Trophoblast cell (in vitro differentiated cells and primary cell): ENCODE results near the gene AFAP1L1.

Experiments
- DNase-seq, 2 donors: peaks; one replicate each; pipeline ENCODE4 v3.0.0-alpha.2; 2016
- H2AFZ ChIP-seq: 2 replicates; pipeline ENCODE4 v1.6.1; 2013; ENCODE audit warnings: low read length, moderate library complexity, mild to moderate bottlenecking; ENCODE audit not compliant: insufficient read depth, poor library complexity
- H2AK5ac ChIP-seq: 2 replicates; pipeline ENCODE4 v1.6.1; 2013; ENCODE audit warnings: mild to moderate bottlenecking, low read length
- H2BK120ac ChIP-seq: 2 replicates; pipeline ENCODE4 v1.6.1; 2013; ENCODE audit warnings: low read length, mild to moderate bottlenecking, moderate library complexity; ENCODE audit not compliant: insufficient read depth, poor library complexity
- H2BK12ac ChIP-seq: 2 replicates; pipeline ENCODE4 v1.6.1; 2013; ENCODE audit warnings: mild to moderate bottlenecking, low read length, moderate library complexity
- H2BK5ac ChIP-seq: 2 replicates; pipeline ENCODE4 v1.6.1; 2013; ENCODE audit warnings: low read length, low read depth, moderate library complexity, mild to moderate bottlenecking; ENCODE audit not compliant: poor library complexity
- H3K14ac ChIP-seq: 2 replicates; pipeline ENCODE4 v1.6.1; 2013; ENCODE audit warnings: mild to moderate bottlenecking, low read length
- H3K18ac ChIP-seq: 2 replicates; pipeline ENCODE4 v1.6.1; 2013; ENCODE audit warnings: mild to moderate bottlenecking, low read length
- H3K23ac ChIP-seq: 2 replicates; pipeline ENCODE4 v1.6.1; 2013; ENCODE audit warnings: low read length
- H3K27ac ChIP-seq: 2 replicates; pipeline ENCODE4 v1.5.1; 2013; ENCODE audit warnings: low read depth, mild to moderate bottlenecking, inconsistent platforms, low read length, moderate library complexity
- H3K27me3 ChIP-seq: 2 replicates; pipeline ENCODE4 v1.6.1; 2013; ENCODE audit warnings: inconsistent platforms, mild to moderate bottlenecking, low read length, moderate library complexity; ENCODE audit not compliant: insufficient read depth
- H3K36me3 ChIP-seq, 2 experiments: 1 replicate in 1 of 2; 2 replicates in 1 of 2; pipeline ENCODE4 v1.6.1; 2013; ENCODE audit warnings: low read length in 2 of 2, mild to moderate bottlenecking in 2 of 2, moderate library complexity in 1 of 2; ENCODE audit not compliant: insufficient read depth in 2 of 2, control insufficient read depth in 1 of 2
- H3K4ac ChIP-seq: 2 replicates; pipeline ENCODE4 v1.6.1; 2013; ENCODE audit warnings: low read depth, mild to moderate bottlenecking, low read length, moderate library complexity
- H3K4me1 ChIP-seq, 2 experiments: 1 replicate in 1 of 2; 2 replicates in 1 of 2; pipeline ENCODE4 v1.6.1; 2013; ENCODE audit warnings: low read length in 2 of 2, mild to moderate bottlenecking in 2 of 2, moderate library complexity in 1 of 2; ENCODE audit not compliant: insufficient read depth in 2 of 2, control insufficient read depth in 1 of 2
- H3K4me2 ChIP-seq: 2 replicates; pipeline ENCODE4 v1.6.1; 2013; ENCODE audit warnings: inconsistent platforms, mild to moderate bottlenecking, low read length, moderate library complexity
- H3K4me3 ChIP-seq: 2 replicates; pipeline ENCODE4 v1.5.1; 2013; ENCODE audit warnings: mild to moderate bottlenecking, low read depth, low read length, inconsistent platforms
- H3K79me1 ChIP-seq: one replicate; pipeline ENCODE4 v1.6.1; 2013; ENCODE audit warnings: low read length
- H3K79me2 ChIP-seq: 2 replicates; pipeline ENCODE4 v1.6.1; 2013; ENCODE audit warnings: low read length, mild to moderate bottlenecking; ENCODE audit not compliant: control insufficient read depth, insufficient read depth, poor library complexity
- H3K9ac ChIP-seq: 2 replicates; pipeline ENCODE4 v1.6.1; 2013; ENCODE audit warnings: mild to moderate bottlenecking, low read length
- H3K9me3 ChIP-seq: 2 replicates; pipeline ENCODE4 v1.6.1; 2013; ENCODE audit warnings: low read depth, mild to moderate bottlenecking, control low read depth, inconsistent platforms, low read length; ENCODE audit not compliant: insufficient read depth
- H4K12ac ChIP-seq: 2 replicates; pipeline ENCODE4 v1.6.1; 2013; ENCODE audit warnings: low read depth, mild to moderate bottlenecking, low read length, moderate library complexity
- H4K8ac ChIP-seq: 2 replicates; pipeline ENCODE4 v1.6.1; 2013; ENCODE audit warnings: low read depth, mild to moderate bottlenecking, low read length, moderate library complexity
- H4K91ac ChIP-seq: one replicate; pipeline ENCODE4 v1.6.1; 2013; ENCODE audit warnings: low read depth, mild to moderate bottlenecking, low read length, moderate library complexity
- WGBS: extraction: QIAGEN DNeasy Blood & Tissue Kit; methylation state at CpG from one replicate; pipeline ENCODE4 v1.1.7; 2013; ENCODE audit warnings: missing lambda C conversion rate; ENCODE audit not compliant: insufficient read length, insufficient coverage; ENCODE audit errors: extremely low coverage; 5-methylcytosine and 5-hydroxymethylcytosine counted together

The AFAP1L1 gene

DNA sequence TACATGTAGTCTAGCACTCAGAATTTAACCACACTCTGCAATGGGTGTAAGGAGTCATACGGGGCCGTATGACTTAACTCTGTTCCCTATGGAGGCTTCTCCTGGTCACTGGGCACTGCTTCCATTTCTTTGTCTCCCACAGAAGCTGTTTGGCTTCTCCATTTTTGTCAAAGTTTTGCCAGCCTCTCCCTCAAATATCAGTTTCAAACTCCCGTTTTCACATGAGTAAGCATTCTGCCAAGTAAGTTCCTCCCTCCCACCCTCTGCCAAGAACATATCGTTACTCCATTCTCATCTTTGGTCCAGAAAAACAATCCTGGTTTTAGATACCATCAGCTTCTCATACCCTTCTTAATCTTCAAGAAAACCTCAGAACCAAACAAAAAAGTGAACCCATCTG, 6.1 kb downstream of the AFAP1L1 start:
- no CpG with 5 or more reads among the region's 4 CpGs for WGBS
- no peak overlapping the region for H4K12ac ChIP-seq
- no peak overlapping the region for H3K4me2 ChIP-seq

GRCh38 chr5:149278451-149279210, 7.0 kb downstream of the AFAP1L1 start:
- Histone ChIP-seq H3K9me3 (no peaks in the 10 kb centered on the region), H2BK120ac (no peak overlapping the region), H2AK5ac (no peak overlapping the region), H3K27me3 (no peaks in the 10 kb centered on the region), H3K4me3 (no peak overlapping the region), H3K14ac (no peak overlapping the region), H3K4me1 (peaks cover 0 to 10% of the 10 kb centered on the region in 2 experiments), H3K27ac (no peak overlapping the region), H4K8ac (no peak overlapping the region), H4K12ac (no peak overlapping the region), H3K79me2 (no peaks in the 10 kb centered on the region), H3K36me3 (no peaks in the 10 kb centered on the region), H3K18ac (no peak overlapping the region), H2BK12ac (no peak overlapping the region), H4K91ac (no peak overlapping the region), H2AFZ (no peak overlapping the region), H3K4ac (no peak overlapping the region), H3K9ac (no peak overlapping the region), H3K4me2 (no peak overlapping the region), H3K23ac (no peak overlapping the region), H2BK5ac (no peak overlapping the region), H3K79me1 (no peaks in the 10 kb centered on the region)
- no CpG with 5 or more reads among the region's 5 CpGs for WGBS
- peak in 1 of 2 donors; percentile 35 for DNase-seq

More for the DNA sequence above, 6.1 kb downstream of the AFAP1L1 start:
- DNase-seq: no peak
- Histone ChIP-seq H3K14ac (no peak overlapping the region), H2BK120ac (no peak overlapping the region), H3K4me1 (peaks cover 4 to 10% of the 10 kb centered on the region in 2 experiments), H4K91ac (no peak overlapping the region), H3K4me3 (no peak overlapping the region), H2BK12ac (no peak overlapping the region), H2AK5ac (no peak overlapping the region), H3K27me3 (no peaks in the 10 kb centered on the region), H2BK5ac (no peak overlapping the region), H3K4ac (no peak overlapping the region), H3K9me3 (no peaks in the 10 kb centered on the region), H3K23ac (no peak overlapping the region), H4K8ac (no peak overlapping the region), H3K36me3 (no peaks in the 10 kb centered on the region), H3K79me2 (no peaks in the 10 kb centered on the region), H3K9ac (no peak overlapping the region), H3K18ac (no peak overlapping the region), H3K79me1 (no peaks in the 10 kb centered on the region), H2AFZ (no peak overlapping the region), H3K27ac (no peak overlapping the region)

DNA sequence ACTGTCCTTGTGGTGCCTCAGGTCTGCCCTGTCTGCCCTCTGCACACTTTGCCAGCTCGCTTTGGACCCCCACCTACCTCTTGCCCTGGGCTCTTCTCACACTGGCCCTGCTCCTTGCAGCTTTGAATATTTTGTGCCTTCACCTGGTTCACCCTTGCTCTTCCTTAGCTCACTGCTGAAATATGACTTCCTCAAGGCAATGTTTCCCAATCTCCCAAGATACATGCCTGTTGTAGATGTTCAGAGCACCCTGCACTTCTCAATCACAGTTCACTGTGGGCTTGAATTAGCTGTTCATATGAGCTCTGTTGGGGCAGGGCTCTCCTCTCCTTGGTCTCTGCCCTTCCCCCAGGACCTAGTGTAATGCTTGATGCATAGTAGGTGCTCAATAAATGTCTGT, 8.0 kb downstream of the AFAP1L1 start:
- peak; percentile 73 to 90 for DNase-seq
- Histone ChIP-seq H3K79me1 (no peaks in the 10 kb centered on the region), H2AFZ (no peak overlapping the region), H2BK120ac (no peak overlapping the region), H3K4ac (no peak overlapping the region), H4K91ac (no peak overlapping the region), H3K4me1 (peaks cover 0 to 10% of the 10 kb centered on the region in 2 experiments), H3K23ac (no peak overlapping the region), H3K18ac (no peak overlapping the region), H3K9ac (no peak overlapping the region), H3K27me3 (no peaks in the 10 kb centered on the region), H2BK5ac (no peak overlapping the region), H3K36me3 (no peaks in the 10 kb centered on the region), H3K9me3 (no peaks in the 10 kb centered on the region), H3K4me3 (no peak overlapping the region), H2AK5ac (no peak overlapping the region), H4K8ac (no peak overlapping the region), H3K27ac (no peak overlapping the region), H2BK12ac (no peak overlapping the region), H3K4me2 (no peak overlapping the region), H3K79me2 (no peaks in the 10 kb centered on the region), H3K14ac (no peak overlapping the region), H4K12ac (no peak overlapping the region)
- no CpG with 5 or more reads among the region's 1 CpG for WGBS

DNA sequence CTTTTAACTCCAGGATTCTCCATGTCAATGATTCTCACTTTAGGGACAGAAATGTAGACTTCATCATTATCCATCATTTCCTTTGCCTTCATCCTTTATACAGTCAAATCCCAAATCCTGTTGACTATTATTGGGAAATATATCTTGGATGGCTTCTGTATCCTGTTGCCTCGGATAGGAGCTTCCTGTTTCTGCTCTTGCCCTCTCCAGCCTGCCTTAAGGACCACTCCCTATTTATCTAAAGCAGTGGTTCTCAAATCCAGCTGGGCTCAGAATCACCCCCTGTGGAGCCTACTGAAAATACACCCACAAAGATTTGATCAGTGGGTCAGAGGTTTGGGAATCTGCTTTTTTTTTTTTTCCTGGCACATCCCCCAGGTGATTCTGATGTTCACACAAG, 8.5 kb downstream of the AFAP1L1 start:
- Histone ChIP-seq H3K36me3 (no peaks in the 10 kb centered on the region), H3K14ac (no peak overlapping the region), H3K9ac (no peak overlapping the region), H2BK5ac (no peak overlapping the region), H2AK5ac (no peak overlapping the region), H3K79me2 (no peaks in the 10 kb centered on the region), H3K27ac (no peak overlapping the region), H3K4ac (no peak overlapping the region), H3K23ac (no peak overlapping the region), H2AFZ (no peak overlapping the region), H2BK120ac (no peak overlapping the region), H3K4me1 (peaks cover 0 to 10% of the 10 kb centered on the region in 2 experiments), H3K27me3 (no peaks in the 10 kb centered on the region), H2BK12ac (no peak overlapping the region), H3K9me3 (no peaks in the 10 kb centered on the region), H3K4me3 (no peak overlapping the region), H4K8ac (no peak overlapping the region), H4K12ac (no peak overlapping the region), H4K91ac (no peak overlapping the region), H3K18ac (no peak overlapping the region), H3K79me1 (no peaks in the 10 kb centered on the region), H3K4me2 (no peak overlapping the region)
- no CpG with 5 or more reads among the region's 1 CpG for whole genome bisulfite sequencing
- no peak for DNase-seq
